Measurements from ENCODE around the gene OR4S1. TPM values are rescaled to one million over a fixed set of nuclear protein-coding genes. Genes with fewer than 3 reads are reported as not detected.

The OR4S1 gene
- total RNA-seq = not detected
- long read RNA-seq = 0 reads

- H3K4me1 ChIP-seq = no peaks in the 10 kb centered on the region
- no peak within 1 kb of the TSS for H3K4me3 ChIP-seq
- WGBS (ENCODE audit: insufficient coverage, low coverage, low lambda C conversion rate, missing lambda C conversion rate) = 60% methylated on average over 1 of the region's 1 CpG
- H3K9me3 ChIP-seq = no peaks in the 10 kb centered on the region
- no peaks in the 10 kb centered on the region for H3K36me3 ChIP-seq
- ATAC-seq (no peak), DNase-seq (no peak)
- TF ChIP-seq POLR2A (IDR thresholded peaks at IDR 0.05) = no peak
- TF ChIP-seq CTCF (IDR thresholded peaks at IDR 0.05) = no peak
- intact Hi-C loops (cut with DNase I) = no loop called here
- H3K27ac ChIP-seq = no peak within 1 kb of the TSS
- H3K27me3 ChIP-seq = no peaks in the 10 kb centered on the region
Observed at GRCh38 chr11:48305923-48306322, at the start of gene OR4S1. Gene OR4S1, plus strand, starts transcription at chr11:48306223. Its CDS starts 0 bp downstream, at chr11:48306223.

- 56% methylated on average over 2 of the region's 2 CpGs for WGBS (ENCODE audit: insufficient coverage, low coverage, low lambda C conversion rate, missing lambda C conversion rate)
- intact Hi-C loops (cut with DNase I) = no loop called here
Observed at GRCh38 chr11:48261600-48261999, 44.4 kb upstream of the OR4S1 start.

GRCh38 chr11:48263423-48263911, 42.6 kb upstream of the OR4S1 start, which contains the start of gene OR4X1:
Gene OR4X1, plus strand, starts transcription at chr11:48263861. Its CDS starts 0 bp downstream, at chr11:48263861.
- intact Hi-C loops (cut with DNase I) = no loop called here
- Histone ChIP-seq H3K36me3 (no peaks in the 10 kb centered on the region), H3K4me3 (no peak within 1 kb of the TSS), H3K9me3 (no peaks in the 10 kb centered on the region), H3K27ac (no peak within 1 kb of the TSS), H3K27me3 (no peaks in the 10 kb centered on the region), H3K4me1 (no peaks in the 10 kb centered on the region)
- TF ChIP-seq POLR2A (IDR thresholded peaks at IDR 0.05) = no peak
- WGBS (ENCODE audit: insufficient coverage, low coverage, low lambda C conversion rate, missing lambda C conversion rate) = 13% methylated on average over 3 of the region's 3 CpGs
- no peak for ATAC-seq
- no peak for DNase-seq

More at GRCh38 chr11:48261600-48261999, 44.4 kb upstream of the OR4S1 start:
- no peak for TF ChIP-seq CTCF (IDR thresholded peaks at IDR 0.05)
- no peak for TF ChIP-seq POLR2A (IDR thresholded peaks at IDR 0.05)
- no peaks in the 10 kb centered on the region for H3K27me3 ChIP-seq
- DNase-seq (no peak), ATAC-seq (no peak)
- H3K9me3 ChIP-seq = no peaks in the 10 kb centered on the region
- H3K36me3 ChIP-seq = no peaks in the 10 kb centered on the region
- H3K4me3 ChIP-seq = no peak overlapping the region
- no peaks in the 10 kb centered on the region for H3K4me1 ChIP-seq
- H3K27ac ChIP-seq = no peak overlapping the region

- no peaks in the 10 kb centered on the region for H3K27me3 ChIP-seq
- no peak overlapping the region for H3K4me3 ChIP-seq
- ATAC-seq (no peak), DNase-seq (no peak)
- H3K27ac ChIP-seq = no peak overlapping the region
- no peaks in the 10 kb centered on the region for H3K9me3 ChIP-seq
- no peaks in the 10 kb centered on the region for H3K4me1 ChIP-seq
- no peak for TF ChIP-seq POLR2A (IDR thresholded peaks at IDR 0.05)
- TF ChIP-seq CTCF (IDR thresholded peaks at IDR 0.05) = no peak
- WGBS (ENCODE audit: insufficient coverage, low coverage, low lambda C conversion rate, missing lambda C conversion rate) = 37% methylated on average over 3 of the region's 3 CpGs
- no peaks in the 10 kb centered on the region for H3K36me3 ChIP-seq
- intact Hi-C loops (cut with DNase I) = no loop called here
Observed at GRCh38 chr11:48270621-48271020, 35.4 kb upstream of the OR4S1 start.

- intact Hi-C loops (cut with DNase I) = no loop called here
- TF ChIP-seq POLR2A (IDR thresholded peaks at IDR 0.05) (no peak), CTCF (IDR thresholded peaks at IDR 0.05) (no peak)
- DNase-seq = no peak
- H3K4me1 ChIP-seq = no peaks in the 10 kb centered on the region
- 0% methylated on average over 1 of the region's 1 CpG for WGBS (ENCODE audit: insufficient coverage, low coverage, low lambda C conversion rate, missing lambda C conversion rate)
- no peak overlapping the region for H3K27ac ChIP-seq
- no peak overlapping the region for H3K4me3 ChIP-seq
- no peaks in the 10 kb centered on the region for H3K9me3 ChIP-seq
- H3K27me3 ChIP-seq = no peaks in the 10 kb centered on the region
- no peaks in the 10 kb centered on the region for H3K36me3 ChIP-seq
- no peak for ATAC-seq
Observed at GRCh38 chr11:48272606-48273005, 33.4 kb upstream of the OR4S1 start.

All from right lobe of liver (tissue), 6 donors.